NT2/D1 (cell line): ENCODE results near the gene XPR1.

ENCODE experiments used
- SUZ12 ChIP-seq: IDR thresholded peaks from 2 replicates; pipeline ENCODE4 v1.6.1; 2011; ENCODE audit not compliant: insufficient read length, insufficient read depth; ENCODE audit errors: extremely low read depth
- YY1 ChIP-seq: IDR thresholded peaks from 2 replicates; pipeline ENCODE4 v1.6.1; 2011; ENCODE audit not compliant: insufficient read length, insufficient read depth
- ZNF274 ChIP-seq: IDR thresholded peaks from 2 replicates; pipeline ENCODE4 v1.6.1; 2011; ENCODE audit warnings: mild to moderate bottlenecking, low read depth, low read length

DNA sequence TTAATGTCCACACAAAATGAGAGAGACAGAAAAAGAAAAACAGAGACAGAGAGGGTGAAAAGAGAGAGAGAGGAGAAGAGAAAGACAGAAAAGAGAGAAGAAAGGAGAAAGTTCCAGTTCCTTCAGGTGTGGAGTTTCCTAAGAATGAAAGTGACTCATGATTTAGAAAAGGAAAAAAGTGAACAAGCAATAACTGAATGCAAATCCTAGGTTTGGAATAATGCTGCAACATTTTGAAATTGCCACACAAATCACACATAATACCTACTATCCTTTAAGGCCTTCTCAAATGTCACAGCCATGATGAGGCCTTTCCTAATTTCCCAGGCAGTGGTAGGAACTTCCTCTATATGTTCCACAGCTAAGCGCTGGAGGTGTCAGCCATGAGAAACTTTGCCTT lies 31.5 kb upstream of the XPR1 start:
- no peak for TF ChIP-seq ZNF274
- no peak for TF ChIP-seq YY1
- no peak for TF ChIP-seq SUZ12
